ENCODE data around the gene ROCK2. TPM values are rescaled to one million over a fixed set of nuclear protein-coding genes. Genes with fewer than 3 reads are reported as not detected.

The ROCK2 gene
- total RNA-seq (100 to 1,000 TPM in 1 of 2 donors, 10 to 100 TPM in 1; 97.9 to 119 TPM), polyA plus RNA-seq (10 to 100 TPM; 19.2 to 20.5 TPM)
- long read RNA-seq, donor 1, partial matches to known transcripts, result 11 of 39 reads
- long read RNA-seq, donor 1, other reads (novel, unspliced or antisense), result 28 of 39 reads
- long read RNA-seq, donor 2, full-length matches to known transcripts, result 7 of 70 reads
- long read RNA-seq, donor 2, partial matches to known transcripts, result 36 of 70 reads
- long read RNA-seq, donor 2, other reads (novel, unspliced or antisense), result 27 of 70 reads

DNA sequence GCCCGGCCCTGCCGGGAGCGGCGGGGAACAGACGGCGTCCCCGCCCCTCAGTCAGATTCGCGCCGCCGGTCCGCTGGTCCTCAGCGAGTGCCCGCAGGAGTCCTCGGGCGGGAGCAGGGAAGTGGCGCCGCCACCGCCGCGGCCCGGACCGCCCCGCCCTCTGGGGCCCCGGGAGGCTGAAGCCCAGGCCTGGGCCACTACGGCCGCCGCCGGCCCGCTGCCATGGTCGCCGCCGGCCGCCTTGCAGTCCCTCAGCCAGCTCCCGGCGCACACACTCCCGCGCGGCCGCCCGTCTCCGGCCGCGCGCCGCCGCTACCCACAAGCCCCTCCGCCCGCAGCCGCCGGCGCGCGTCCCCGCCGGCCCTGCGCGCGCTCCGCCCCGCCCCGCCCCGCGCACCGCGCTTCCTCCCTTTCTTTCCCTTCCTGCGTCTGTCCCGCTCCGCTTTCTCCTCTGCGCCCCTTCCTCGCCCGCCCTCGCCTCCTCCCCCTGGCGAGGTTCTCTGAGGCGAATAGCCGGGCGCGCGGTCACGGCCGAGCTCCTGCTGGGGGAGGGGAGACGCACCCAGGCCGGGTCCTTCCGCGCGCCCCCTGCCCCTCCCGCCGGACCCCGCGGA is at the start of gene ROCK2:
ROCK2 (minus strand) TSS at position 295 of the 614 bp plus-strand sequence. CDS start 500 bp downstream, outside the sequence.
- peak; percentile 86 for ATAC-seq (ENCODE audit: low FRiP score)
- H3K9me3 ChIP-seq (ENCODE audit: control insufficient read depth, low read length), result no peaks in the 10 kb centered on the region
- intact Hi-C loops (cut with DNase I), result loop anchor here (5.0 to 10.0 kb wide), 4 partner anchors 48 to 190 kb away; partner anchors contain the start of gene SLC66A3 (in 1 of the 2)
- H3K4me1 ChIP-seq (ENCODE audit: control insufficient read depth in 1 of 2, insufficient read depth in 2 of 2, low read length in 2 of 2), result no peaks in the 10 kb centered on the region
- peak; percentile 91 to 95 for DNase-seq
- H3K36me3 ChIP-seq (ENCODE audit: control insufficient read depth in 1 of 2, insufficient read depth in 2 of 2, low read length in 1 of 2), result no peaks in the 10 kb centered on the region
- peak within 1 kb of the TSS; percentile 77 to 94 for H3K27ac ChIP-seq (ENCODE audit: low read depth in 1 of 2, low read length in 2 of 2)
- peak within 1 kb of the TSS; percentile 94 to 96 for H3K4me3 ChIP-seq (ENCODE audit: low read length in 2 of 2)
- 0 to 1% methylated on average over 21 to 90 of the region's 90 CpGs for WGBS, 2 donors
- H3K27me3 ChIP-seq (ENCODE audit: control insufficient read depth in 1 of 2, insufficient read depth in 2 of 2, low read length in 1 of 2), result no peaks in the 10 kb centered on the region

GRCh38 chr2:11393711-11394236 is 49.3 kb upstream of the ROCK2 start:
- no peaks in the 10 kb centered on the region for H3K9me3 ChIP-seq (ENCODE audit: control insufficient read depth, low read length)
- intact Hi-C loops (cut with DNase I), result loop anchor here (5.0 kb wide), 1 partner anchor 51 kb away; the partner anchor contains the start of gene ROCK2 (in 2 of the 2)
- H3K36me3 ChIP-seq (ENCODE audit: control insufficient read depth in 1 of 2, insufficient read depth in 2 of 2, low read length in 1 of 2), result no peaks in the 10 kb centered on the region
- H3K27ac ChIP-seq (ENCODE audit: low read depth in 1 of 2, low read length in 2 of 2), result peak overlapping the region in 1 of 2 donors; percentile 17
- no peaks in the 10 kb centered on the region for H3K27me3 ChIP-seq (ENCODE audit: control insufficient read depth in 1 of 2, insufficient read depth in 2 of 2, low read length in 1 of 2)
- 55 to 57% methylated on average over 11 of the region's 11 CpGs for WGBS, 2 donors
- no peak for DNase-seq
- peaks cover 0 to 3% of the 10 kb centered on the region in 2 donors for H3K4me1 ChIP-seq (ENCODE audit: control insufficient read depth in 1 of 2, insufficient read depth in 2 of 2, low read length in 2 of 2)
- peak; percentile 29 for ATAC-seq (ENCODE audit: low FRiP score)
- H3K4me3 ChIP-seq (ENCODE audit: low read length in 2 of 2), result no peak overlapping the region

DNA sequence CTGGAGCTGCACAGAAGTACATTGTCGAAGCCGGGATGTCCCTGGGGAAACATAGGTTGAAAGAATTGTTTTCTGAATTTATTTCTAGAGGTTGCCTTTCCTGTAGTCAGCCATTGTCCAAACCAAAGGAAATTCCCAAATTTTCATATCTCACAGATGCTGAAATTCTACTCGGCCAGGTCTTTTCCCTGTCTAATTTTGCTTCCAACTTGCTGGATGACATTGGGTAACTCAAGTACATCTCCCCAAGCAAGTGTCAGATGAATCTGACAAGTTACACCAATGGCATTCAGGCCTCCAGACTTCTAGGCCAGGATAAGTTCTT is 47.5 kb upstream of the ROCK2 start:
- 6 to 16% methylated on average over 3 of the region's 3 CpGs for WGBS, 2 donors
- Histone ChIP-seq H3K4me3 (ENCODE audit: low read length in 2 of 2) (no peak overlapping the region), H3K4me1 (ENCODE audit: control insufficient read depth in 1 of 2, insufficient read depth in 2 of 2, low read length in 2 of 2) (peaks cover 0 to 3% of the 10 kb centered on the region in 2 donors), H3K36me3 (ENCODE audit: control insufficient read depth in 1 of 2, insufficient read depth in 2 of 2, low read length in 1 of 2) (no peaks in the 10 kb centered on the region), H3K27me3 (ENCODE audit: control insufficient read depth in 1 of 2, insufficient read depth in 2 of 2, low read length in 1 of 2) (no peaks in the 10 kb centered on the region), H3K9me3 (ENCODE audit: control insufficient read depth, low read length) (no peaks in the 10 kb centered on the region), H3K27ac (ENCODE audit: low read depth in 1 of 2, low read length in 2 of 2) (peak overlapping the region in 1 of 2 donors; percentile 52)
- intact Hi-C loops (cut with DNase I), result loop anchor here (5.0 kb wide), 1 partner anchor 50 kb away; the partner anchor contains the start of gene ROCK2 (in 2 of the 2)
- DNase-seq, result no peak
- ATAC-seq (ENCODE audit: low FRiP score), result no peak

- Histone ChIP-seq H3K4me3 (ENCODE audit: low read length in 2 of 2) (no peak overlapping the region), H3K27ac (ENCODE audit: low read depth in 1 of 2, low read length in 2 of 2) (no peak overlapping the region), H3K36me3 (ENCODE audit: control insufficient read depth in 1 of 2, insufficient read depth in 2 of 2, low read length in 1 of 2) (no peaks in the 10 kb centered on the region), H3K9me3 (ENCODE audit: control insufficient read depth, low read length) (no peaks in the 10 kb centered on the region), H3K4me1 (ENCODE audit: control insufficient read depth in 1 of 2, insufficient read depth in 2 of 2, low read length in 2 of 2) (peaks cover 0 to 3% of the 10 kb centered on the region in 2 donors), H3K27me3 (ENCODE audit: control insufficient read depth in 1 of 2, insufficient read depth in 2 of 2, low read length in 1 of 2) (no peaks in the 10 kb centered on the region)
- DNase-seq, result no peak
- intact Hi-C loops (cut with DNase I), result loop anchor here (5.0 kb wide), 1 partner anchor 48 kb away; the partner anchor contains the start of gene ROCK2 (in 2 of the 2)
- ATAC-seq (ENCODE audit: low FRiP score), result no peak
- 69 to 78% methylated on average over 5 of the region's 5 CpGs for WGBS, 2 donors
Observed at GRCh38 chr2:11390399-11390658, 45.9 kb upstream of the ROCK2 start.

DNA sequence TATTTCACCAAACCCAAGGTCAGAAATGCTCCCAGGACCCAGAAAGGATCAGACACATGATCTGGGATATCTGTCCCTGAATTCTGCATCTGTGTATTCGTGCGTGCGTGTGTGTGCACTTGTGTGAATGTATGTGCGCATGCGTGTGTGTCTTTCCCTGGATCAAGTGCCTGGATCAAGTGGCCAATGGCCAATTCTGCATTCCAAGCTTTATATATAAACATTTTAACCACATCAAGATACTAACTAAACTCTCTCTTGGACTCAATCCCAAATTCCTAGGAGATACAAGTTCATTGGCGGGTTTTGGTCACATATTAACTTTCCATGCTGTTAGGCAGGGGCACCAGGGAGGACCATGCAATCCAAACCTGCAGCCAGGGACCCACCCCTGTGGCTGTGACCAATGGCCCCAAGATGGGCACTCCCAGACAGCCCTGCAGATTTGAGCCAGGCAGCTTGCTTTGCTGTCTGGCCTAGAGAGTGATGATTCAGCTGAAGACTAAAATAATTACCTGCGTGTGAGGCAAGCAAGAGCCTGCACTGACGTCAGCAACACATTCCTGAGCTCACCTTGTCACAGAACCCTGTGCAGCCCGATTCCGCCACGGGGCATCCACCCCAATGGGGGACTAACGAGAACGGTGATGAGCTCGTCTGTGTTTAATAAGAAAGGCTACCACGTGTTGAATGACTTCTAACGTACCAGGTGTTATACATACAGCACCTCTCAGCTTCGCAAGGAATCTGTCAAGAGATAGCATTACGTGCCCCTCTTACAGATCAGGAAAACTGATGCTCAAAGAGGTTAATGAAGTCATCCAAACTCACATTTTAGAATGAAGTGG is 45.3 kb upstream of the ROCK2 start:
- peak overlapping the region in 1 of 2 donors; percentile 30 for H3K27ac ChIP-seq (ENCODE audit: low read depth in 1 of 2, low read length in 2 of 2)
- 50 to 52% methylated on average over 18 of the region's 18 CpGs for WGBS, 2 donors
- DNase-seq (no peak), ATAC-seq (ENCODE audit: low FRiP score) (no peak)
- H3K4me1 ChIP-seq (ENCODE audit: control insufficient read depth in 1 of 2, insufficient read depth in 2 of 2, low read length in 2 of 2), result peaks cover 0 to 3% of the 10 kb centered on the region in 2 donors
- intact Hi-C loops (cut with DNase I), result loop anchor here (5.0 kb wide), 1 partner anchor 47 kb away; the partner anchor contains the start of gene ROCK2 (in 2 of the 2)
- H3K4me3 ChIP-seq (ENCODE audit: low read length in 2 of 2), result no peak overlapping the region
- H3K27me3 ChIP-seq (ENCODE audit: control insufficient read depth in 1 of 2, insufficient read depth in 2 of 2, low read length in 1 of 2), result no peaks in the 10 kb centered on the region
- no peaks in the 10 kb centered on the region for H3K9me3 ChIP-seq (ENCODE audit: control insufficient read depth, low read length)
- no peaks in the 10 kb centered on the region for H3K36me3 ChIP-seq (ENCODE audit: control insufficient read depth in 1 of 2, insufficient read depth in 2 of 2, low read length in 1 of 2)

- H3K36me3 ChIP-seq (ENCODE audit: control insufficient read depth in 1 of 2, insufficient read depth in 2 of 2, low read length in 1 of 2), result no peaks in the 10 kb centered on the region
- no peaks in the 10 kb centered on the region for H3K27me3 ChIP-seq (ENCODE audit: control insufficient read depth in 1 of 2, insufficient read depth in 2 of 2, low read length in 1 of 2)
- ATAC-seq (ENCODE audit: low FRiP score), result no peak
- H3K27ac ChIP-seq (ENCODE audit: low read depth in 1 of 2, low read length in 2 of 2), result no peak overlapping the region
- no peaks in the 10 kb centered on the region for H3K9me3 ChIP-seq (ENCODE audit: control insufficient read depth, low read length)
- DNase-seq, result no peak
- intact Hi-C loops (cut with DNase I), result no loop called here
- peaks cover 0 to 3% of the 10 kb centered on the region in 2 donors for H3K4me1 ChIP-seq (ENCODE audit: control insufficient read depth in 1 of 2, insufficient read depth in 2 of 2, low read length in 2 of 2)
- 65 to 73% methylated on average over 6 of the region's 6 CpGs for WGBS, 2 donors
- no peak overlapping the region for H3K4me3 ChIP-seq (ENCODE audit: low read length in 2 of 2)
Observed at GRCh38 chr2:11389052-11389420, 44.6 kb upstream of the ROCK2 start.

DNA sequence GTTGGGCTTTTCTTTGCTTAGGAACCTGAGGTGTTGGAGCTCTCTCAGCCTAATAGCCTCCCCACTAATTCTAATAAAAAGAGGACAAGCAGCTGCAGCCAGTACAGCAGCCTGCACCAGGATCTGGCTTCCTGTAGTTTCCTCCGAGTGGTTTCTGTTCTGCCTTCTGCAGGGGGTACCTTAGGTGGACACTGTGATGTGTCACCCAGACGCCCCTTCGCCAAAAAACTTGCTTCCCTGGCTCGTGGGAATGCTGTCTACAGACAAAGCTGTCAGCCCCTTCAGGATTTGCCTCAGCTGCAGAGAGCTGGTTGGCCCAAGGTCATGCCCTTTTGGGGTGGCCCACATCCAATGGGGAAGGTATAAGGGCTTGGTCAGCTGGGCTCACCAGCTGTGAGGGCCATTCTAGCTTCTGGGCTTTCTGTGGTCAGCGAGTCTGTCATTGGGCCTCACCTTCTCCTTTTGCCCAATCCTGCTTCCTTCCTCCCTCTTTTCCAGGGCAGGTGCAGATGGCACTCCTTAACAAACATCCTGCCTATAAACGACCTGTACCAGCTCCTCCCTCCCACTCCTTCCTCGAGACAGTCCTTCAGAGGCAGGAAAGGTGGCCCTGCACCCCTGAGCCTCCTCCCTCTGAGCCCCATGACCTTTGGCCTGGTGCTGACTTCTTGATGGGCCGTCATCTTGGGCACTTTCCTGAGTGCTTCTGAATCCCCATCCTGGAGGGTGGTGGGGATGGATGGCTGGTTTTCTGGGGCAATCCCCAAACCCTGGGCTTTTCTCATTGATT is 44.0 kb upstream of the ROCK2 start:
- ATAC-seq (ENCODE audit: low FRiP score) (no peak), DNase-seq (no peak)
- H3K9me3 ChIP-seq (ENCODE audit: control insufficient read depth, low read length), result no peaks in the 10 kb centered on the region
- H3K27me3 ChIP-seq (ENCODE audit: control insufficient read depth in 1 of 2, insufficient read depth in 2 of 2, low read length in 1 of 2), result no peaks in the 10 kb centered on the region
- H3K27ac ChIP-seq (ENCODE audit: low read depth in 1 of 2, low read length in 2 of 2), result no peak overlapping the region
- H3K36me3 ChIP-seq (ENCODE audit: control insufficient read depth in 1 of 2, insufficient read depth in 2 of 2, low read length in 1 of 2), result no peaks in the 10 kb centered on the region
- 76 to 80% methylated on average over 8 of the region's 8 CpGs for WGBS, 2 donors
- no peak overlapping the region for H3K4me3 ChIP-seq (ENCODE audit: low read length in 2 of 2)
- H3K4me1 ChIP-seq (ENCODE audit: control insufficient read depth in 1 of 2, insufficient read depth in 2 of 2, low read length in 2 of 2), result peaks cover 0 to 2% of the 10 kb centered on the region in 2 donors
- intact Hi-C loops (cut with DNase I), result no loop called here

DNA sequence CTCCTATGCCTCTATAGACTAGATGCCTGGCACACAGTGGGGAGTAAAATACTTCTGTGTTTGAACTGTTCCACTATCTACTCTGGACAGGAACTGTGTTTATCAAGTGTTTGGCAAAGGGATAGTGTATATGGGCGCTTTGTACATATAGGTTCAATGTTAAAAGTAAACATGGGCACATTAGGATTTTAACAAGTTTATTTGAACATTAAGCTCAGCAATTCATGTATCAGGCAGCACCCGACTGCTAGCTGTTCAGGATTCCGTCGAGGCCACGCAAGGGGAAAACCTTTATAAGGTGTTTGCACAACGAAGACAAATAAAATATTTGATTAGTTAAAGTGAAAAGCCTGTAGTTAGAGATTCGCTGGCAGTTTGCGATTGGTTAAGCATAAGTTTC is 43.4 kb upstream of the ROCK2 start:
- intact Hi-C loops (cut with DNase I), result no loop called here
- Histone ChIP-seq H3K9me3 (ENCODE audit: control insufficient read depth, low read length) (no peaks in the 10 kb centered on the region), H3K36me3 (ENCODE audit: control insufficient read depth in 1 of 2, insufficient read depth in 2 of 2, low read length in 1 of 2) (no peaks in the 10 kb centered on the region), H3K4me3 (ENCODE audit: low read length in 2 of 2) (no peak overlapping the region), H3K4me1 (ENCODE audit: control insufficient read depth in 1 of 2, insufficient read depth in 2 of 2, low read length in 2 of 2) (no peaks in the 10 kb centered on the region), H3K27me3 (ENCODE audit: control insufficient read depth in 1 of 2, insufficient read depth in 2 of 2, low read length in 1 of 2) (no peaks in the 10 kb centered on the region), H3K27ac (ENCODE audit: low read depth in 1 of 2, low read length in 2 of 2) (no peak overlapping the region)
- DNase-seq, result no peak
- 76 to 79% methylated on average over 8 of the region's 8 CpGs for WGBS, 2 donors
- ATAC-seq (ENCODE audit: low FRiP score), result no peak
